ENCODE results near the gene ACBD4. TPM values are rescaled to one million over a fixed set of nuclear protein-coding genes. Genes with fewer than 3 reads are reported as not detected.

ACBD4 gene
- total and polyA plus RNA-seq, 2 of the 13 experiments (the other 11 are each of a cell fraction or from before 2014, with no cell fraction given) = 16.1 to 26.9 TPM

GRCh38 chr17:45129426-45129939 is 6.0 kb upstream of the ACBD4 start (continued):
- peak; percentile 50; the same call in 1 of the 2 replicates for TF ChIP-seq ZNF318 (CRISPR knock-in tag; IDR thresholded peaks at IDR 0.05)
- TF ChIP-seq IKZF1 (IDR thresholded peaks at IDR 0.05) = no peak
- no peak for TF ChIP-seq ELK4 (CRISPR knock-in tag; IDR thresholded peaks at IDR 0.05; ENCODE audit: borderline replicate concordance)
- TF ChIP-seq ZNF709 (CRISPR knock-in tag; IDR thresholded peaks at IDR 0.05) = no peak
- TF ChIP-seq ZSCAN31 (CRISPR knock-in tag; IDR thresholded peaks at IDR 0.05; ENCODE audit: low read depth) = no peak
- TF ChIP-seq ZNF253 (CRISPR knock-in tag; IDR thresholded peaks at IDR 0.05; ENCODE audit: borderline replicate concordance) = no peak
- TF ChIP-seq CTCF (CRISPR knock-in tag; IDR thresholded peaks at IDR 0.05) = no peak
- TF ChIP-seq, protein P1, sequence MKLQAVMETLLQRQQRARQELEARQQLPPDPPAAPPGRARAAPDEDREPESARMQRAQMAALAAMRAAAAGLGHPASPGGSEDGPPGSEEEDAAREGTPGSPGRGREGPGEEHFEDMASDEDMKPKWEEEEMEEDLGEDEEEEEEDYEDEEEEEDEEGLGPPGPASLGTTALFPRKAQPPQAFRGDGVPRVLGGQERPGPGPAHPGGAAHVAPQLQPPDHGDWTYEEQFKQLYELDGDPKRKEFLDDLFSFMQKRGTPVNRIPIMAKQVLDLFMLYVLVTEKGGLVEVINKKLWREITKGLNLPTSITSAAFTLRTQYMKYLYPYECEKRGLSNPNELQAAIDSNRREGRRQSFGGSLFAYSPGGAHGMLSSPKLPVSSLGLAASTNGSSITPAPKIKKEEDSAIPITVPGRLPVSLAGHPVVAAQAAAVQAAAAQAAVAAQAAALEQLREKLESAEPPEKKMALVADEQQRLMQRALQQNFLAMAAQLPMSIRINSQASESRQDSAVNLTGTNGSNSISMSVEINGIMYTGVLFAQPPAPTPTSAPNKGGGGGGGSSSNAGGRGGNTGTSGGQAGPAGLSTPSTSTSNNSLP (IDR thresholded peaks at IDR 0.05; ENCODE audit: low read depth, low read length) = peak; percentile 46; the same call in 1 of the 2 replicates
- TF ChIP-seq IRF2 (CRISPR knock-in tag; IDR thresholded peaks at IDR 0.05) = no peak
- no peak for TF ChIP-seq ONECUT2 (CRISPR knock-in tag; IDR thresholded peaks at IDR 0.05)
- 0 out of 2 replicates have a peak, but pooled peaks have one; percentile 32 for TF ChIP-seq ESRRA (CRISPR knock-in tag; IDR thresholded peaks at IDR 0.05; ENCODE audit: low read depth)
